Measurements from ENCODE around the gene RFWD3.

DNA sequence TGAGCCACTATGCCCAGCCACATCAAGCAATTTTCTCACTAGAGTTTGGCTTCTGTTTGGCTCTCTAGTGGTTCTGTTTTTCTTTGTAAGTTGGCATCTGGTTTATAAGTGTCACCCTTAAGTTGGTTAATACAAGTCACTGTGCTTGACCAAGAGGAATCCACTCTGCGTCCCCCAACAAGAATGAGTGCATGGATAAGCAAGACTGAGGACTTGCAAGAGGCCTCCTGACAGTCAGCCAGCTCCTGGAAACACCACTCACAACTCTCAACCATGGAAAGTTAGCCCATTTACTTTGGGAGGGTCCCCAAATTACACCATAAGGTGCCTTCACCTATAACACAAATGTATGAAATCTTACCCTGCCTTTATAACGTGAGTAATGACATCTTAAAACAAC is 7.6 kb downstream of the RFWD3 start:
- TF ChIP-seq, protein P1, sequence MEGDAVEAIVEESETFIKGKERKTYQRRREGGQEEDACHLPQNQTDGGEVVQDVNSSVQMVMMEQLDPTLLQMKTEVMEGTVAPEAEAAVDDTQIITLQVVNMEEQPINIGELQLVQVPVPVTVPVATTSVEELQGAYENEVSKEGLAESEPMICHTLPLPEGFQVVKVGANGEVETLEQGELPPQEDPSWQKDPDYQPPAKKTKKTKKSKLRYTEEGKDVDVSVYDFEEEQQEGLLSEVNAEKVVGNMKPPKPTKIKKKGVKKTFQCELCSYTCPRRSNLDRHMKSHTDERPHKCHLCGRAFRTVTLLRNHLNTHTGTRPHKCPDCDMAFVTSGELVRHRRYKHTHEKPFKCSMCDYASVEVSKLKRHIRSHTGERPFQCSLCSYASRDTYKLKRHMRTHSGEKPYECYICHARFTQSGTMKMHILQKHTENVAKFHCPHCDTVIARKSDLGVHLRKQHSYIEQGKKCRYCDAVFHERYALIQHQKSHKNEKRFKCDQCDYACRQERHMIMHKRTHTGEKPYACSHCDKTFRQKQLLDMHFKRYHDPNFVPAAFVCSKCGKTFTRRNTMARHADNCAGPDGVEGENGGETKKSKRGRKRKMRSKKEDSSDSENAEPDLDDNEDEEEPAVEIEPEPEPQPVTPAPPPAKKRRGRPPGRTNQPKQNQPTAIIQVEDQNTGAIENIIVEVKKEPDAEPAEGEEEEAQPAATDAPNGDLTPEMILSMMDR (IDR thresholded peaks at IDR 0.05; ENCODE audit: poor library complexity) = no peak
- TF ChIP-seq EZH2 (IDR thresholded peaks at IDR 0.05; ENCODE audit: borderline replicate concordance) (no peak), EZH2phosphoT487 (IDR thresholded peaks at IDR 0.05; ENCODE audit: low read depth, severe bottlenecking, unreplicated experiment) (no peak)
